GM21825 (cell line): ENCODE data around the gene NRGN.
A peak's percentile ranks its signal among the peaks of the same experiment; 100 is the strongest.
"Not testable (repeated sequence)": the region's sequence is repeated elsewhere in the genome, so short reads cannot be mapped to it uniquely, and the experiment has no call there.

ENCODE experiments used
- ATAC-seq: cut with Tn5 transposase; IDR thresholded peaks from one replicate; pipeline ENCODE4 v1.9.1; 2021; ENCODE audit warnings: mild to moderate bottlenecking, moderate library complexity; ENCODE audit not compliant: unreplicated experiment

Gene NRGN

DNA sequence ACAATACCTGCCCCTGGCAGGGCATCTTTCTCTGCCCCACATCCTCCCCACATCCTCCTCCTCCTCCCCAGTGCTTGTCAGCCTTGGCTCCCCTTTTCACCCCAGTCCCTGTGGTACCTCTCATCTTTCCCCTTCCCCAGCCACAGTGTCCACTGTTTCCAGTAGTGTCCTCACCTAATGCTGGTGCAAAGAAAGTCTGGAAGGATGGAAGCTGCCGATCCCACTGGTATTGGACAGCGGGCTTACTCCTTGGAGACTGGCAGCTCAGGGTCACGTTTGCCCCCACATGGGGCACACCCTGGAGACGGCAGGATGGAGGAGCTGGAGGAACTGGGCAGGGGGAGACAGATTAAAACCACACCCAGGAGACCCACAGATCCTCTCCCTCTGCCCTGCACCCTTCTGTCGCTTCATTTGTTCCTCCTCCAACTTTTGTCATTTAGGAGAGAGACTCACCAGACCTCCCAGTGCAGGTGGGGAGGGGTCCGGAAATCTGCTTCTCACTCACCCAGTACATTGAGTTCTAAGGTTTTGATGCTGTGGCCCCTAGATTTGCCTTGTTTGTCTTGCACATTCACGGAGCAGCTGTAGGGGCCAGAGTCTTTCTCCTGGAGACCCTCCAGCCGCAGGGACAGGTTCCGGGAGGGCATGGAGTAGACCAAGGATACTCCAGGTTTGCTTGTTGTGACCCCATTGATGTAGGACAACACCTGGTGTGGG is 16.5 kb downstream of the NRGN start:
- no peak for ATAC-seq

DNA sequence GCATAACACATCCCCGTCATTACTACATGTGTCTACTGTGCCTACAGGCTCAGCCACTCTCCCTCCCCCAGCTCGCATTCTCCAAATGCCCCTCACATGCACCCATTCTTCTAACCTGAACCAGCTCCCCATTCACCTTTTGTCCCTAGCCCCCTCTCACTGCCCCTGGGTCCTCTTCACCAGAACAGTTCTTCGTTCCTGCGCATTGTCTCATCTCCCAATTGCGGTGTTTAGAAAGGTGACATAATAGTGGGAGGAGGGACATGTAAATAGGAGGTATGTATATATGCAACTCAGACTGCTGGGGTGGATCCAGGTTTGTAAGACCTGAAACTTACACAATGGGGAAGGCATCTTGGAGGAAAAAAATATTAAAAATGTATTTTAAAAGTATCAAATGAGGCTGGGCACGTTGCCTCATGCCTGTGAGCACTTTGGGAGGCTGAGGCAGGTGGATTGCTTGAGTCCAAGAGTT is 17.0 kb downstream of the NRGN start:
- ATAC-seq: no peak

DNA sequence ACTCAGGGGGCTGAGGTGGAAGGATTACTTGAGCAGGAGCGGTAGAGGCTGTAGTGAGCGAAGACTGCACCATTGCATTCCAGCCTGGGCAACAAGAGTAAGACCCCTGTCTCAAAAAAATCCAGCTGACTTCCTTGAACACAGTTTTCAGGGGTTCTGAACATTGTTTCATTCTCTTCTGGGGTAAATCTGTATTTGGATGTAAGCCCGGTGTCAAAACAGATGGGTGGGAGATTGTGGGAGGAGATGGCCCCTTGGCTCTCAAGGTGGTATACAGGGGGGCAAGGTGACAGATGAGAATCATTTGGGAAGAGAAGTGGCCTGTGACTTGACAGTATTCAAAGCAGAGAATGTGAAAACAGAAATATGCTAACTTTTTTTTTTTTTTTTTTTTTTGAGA is 17.6 kb downstream of the NRGN start:
- ATAC-seq: no peak

DNA sequence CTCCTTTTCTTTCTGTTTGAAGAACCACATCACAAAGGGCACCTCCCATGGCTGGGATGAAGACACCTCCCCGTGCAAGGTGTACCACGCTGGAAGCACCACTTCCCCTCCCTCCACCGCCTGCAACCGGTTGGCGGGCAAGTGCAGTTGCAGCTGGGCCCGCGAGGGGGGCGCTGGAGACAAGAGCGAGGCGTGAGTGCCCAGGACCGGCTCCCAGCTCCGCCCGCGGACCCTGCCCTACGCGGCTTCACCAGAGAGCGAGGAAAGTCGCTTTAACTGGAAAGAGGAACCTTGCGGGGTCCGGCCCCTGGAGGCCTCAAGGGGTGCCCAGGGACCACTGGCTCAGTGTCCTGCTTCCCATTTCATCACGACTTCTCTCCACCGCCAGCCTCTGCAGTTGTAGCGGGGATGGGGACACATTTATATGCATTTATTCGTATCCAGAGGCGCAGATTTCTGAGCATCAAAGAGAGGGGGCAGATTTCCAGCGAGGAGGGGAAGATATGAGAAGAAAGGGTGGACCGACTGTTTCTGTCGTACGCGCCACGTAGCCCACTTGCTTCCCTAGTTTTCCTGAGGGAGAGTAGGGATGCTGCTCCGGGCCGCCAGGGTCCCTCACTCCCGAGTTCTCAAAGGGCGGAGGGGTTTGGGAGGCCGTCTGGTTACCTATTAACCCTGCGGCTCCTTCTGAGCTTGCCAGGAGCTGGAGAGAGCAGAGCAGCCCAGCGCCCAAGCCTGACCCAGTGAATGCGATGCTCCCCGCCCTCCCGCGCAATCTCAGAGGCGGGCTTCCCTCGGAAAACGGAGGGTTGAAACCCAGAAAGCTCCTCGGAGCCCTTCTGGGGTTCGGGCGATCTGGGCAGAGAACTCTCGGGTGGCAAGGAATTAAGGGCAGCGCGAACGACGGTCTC is 18.9 kb downstream of the NRGN start:
- peak; percentile 52 for ATAC-seq

DNA sequence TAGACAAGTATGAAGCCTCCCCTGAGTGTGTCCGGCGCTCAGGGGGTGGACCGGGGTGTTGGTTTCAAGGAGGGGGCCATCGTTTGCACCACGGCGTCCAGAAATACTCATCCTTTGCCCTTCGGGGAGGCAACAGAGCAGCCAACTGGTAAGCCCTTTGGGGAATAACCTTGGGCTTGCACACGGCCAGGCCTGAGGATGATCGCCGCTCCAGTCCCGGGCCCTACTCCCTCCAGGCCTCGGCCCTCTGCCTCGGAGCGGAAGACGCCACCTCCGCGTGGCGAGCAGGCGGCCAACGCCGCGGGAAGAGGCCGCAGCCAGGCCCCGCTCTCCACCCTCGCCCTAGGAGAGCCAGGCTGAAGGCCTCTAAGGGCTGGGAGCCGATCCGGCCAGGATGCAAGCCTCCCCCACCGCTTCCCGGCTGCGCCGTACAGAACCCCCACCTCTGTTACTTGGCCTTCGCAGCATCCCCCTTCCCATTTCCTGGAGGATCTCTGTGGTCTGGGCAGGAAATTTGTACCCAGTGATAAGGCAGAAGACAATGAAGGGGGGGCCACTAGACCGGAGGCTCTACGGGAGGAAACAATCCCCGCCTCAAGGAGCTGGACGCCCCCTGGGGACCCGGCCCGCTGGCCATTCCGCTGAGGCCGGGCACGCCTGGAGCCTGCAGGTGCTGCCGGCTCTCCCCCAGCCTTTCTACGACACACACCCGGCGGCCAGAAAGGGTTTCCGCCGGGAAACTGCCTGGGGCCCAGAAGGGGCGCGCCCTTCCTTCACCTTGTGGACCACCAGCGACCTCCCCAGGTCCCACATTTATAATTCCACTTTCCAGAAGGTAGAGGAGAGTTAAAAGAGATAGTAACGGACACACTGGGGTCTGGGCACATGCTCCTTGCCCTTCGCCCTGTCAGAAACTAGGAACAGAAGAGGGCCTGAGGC is 19.8 kb downstream of the NRGN start:
- ATAC-seq: peak; percentile 0

DNA sequence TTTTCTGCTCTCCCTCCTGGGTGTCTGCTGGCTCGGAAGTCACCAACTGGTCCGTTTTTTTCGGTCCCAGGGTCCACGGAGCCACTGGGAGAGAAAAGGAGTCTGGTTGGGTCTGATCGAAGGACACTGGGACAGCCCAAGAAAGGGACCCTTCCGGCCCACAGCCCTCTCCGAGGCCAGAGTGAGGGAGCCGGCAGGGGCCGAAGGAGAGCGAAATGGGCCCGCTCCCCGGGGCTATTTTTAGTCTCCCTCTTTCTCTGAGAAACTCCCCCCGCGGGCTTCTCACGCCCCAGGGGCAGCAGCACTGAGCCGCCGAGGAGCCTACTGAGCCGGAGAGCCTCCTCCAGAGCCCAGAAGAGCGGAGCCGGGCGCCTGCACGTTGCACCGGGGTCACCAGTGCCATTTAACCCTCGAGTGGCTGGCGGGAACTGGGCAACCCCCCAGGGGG is 20.5 kb downstream of the NRGN start:
- ATAC-seq: peak; percentile 28

DNA sequence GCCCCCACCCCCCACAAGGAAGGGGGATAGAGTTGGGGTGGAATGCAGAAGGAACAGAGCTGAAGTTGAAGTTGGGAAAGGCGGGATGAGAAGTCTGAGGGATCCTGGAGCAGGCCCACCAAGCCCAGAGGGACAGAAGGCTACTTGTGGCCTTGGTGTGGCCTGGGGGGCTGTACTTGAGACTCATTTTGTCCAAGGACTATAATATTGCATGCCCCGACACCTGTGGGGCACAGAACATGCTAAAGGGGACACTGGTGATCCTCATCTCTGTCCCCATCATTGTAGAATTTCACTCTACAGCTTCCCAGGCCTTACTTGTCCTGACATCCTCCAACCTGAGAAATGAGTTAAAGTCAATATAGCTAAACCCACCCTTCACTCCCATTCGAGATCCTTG is 21.1 kb downstream of the NRGN start:
- no peak for ATAC-seq

DNA sequence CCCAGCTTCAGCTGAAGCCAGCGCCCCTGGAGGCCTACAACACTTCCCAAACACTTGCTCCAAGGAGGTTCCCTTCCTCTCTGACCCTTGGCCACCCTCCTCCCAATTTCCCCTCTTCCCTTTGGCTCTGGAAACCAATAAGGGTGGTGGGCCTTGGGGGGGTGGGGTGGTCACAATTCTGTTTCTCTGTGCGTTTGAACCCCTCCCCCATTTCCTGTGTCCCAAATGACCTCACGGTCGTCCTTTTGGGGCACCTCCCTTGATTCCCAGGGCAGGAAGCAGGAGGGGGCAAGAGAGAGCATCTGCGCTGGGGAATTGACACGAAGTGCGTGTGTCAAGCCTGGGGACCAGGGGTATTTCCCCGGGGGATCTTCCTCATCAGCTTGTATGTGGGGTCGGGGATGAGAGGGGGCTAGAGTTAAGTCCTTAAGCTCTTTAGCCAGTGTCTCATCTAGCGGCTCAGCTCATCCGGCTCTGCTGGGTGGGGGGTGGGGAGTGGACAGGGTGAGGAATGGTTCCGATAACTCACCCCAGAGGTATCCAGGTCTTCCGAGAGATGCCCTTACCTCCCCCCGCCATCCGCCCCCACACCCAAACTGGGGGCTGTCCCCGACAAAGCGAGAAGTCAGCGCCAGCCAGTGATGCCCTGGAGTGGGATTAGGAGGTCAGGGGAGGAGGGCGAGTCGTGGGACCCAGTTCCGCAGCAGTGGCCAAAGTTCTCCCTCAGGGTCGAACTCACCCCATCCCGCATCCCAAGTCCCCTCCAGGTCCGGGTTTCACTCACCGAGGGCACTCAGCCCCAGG is 21.8 kb downstream of the NRGN start:
- no peak for ATAC-seq

DNA sequence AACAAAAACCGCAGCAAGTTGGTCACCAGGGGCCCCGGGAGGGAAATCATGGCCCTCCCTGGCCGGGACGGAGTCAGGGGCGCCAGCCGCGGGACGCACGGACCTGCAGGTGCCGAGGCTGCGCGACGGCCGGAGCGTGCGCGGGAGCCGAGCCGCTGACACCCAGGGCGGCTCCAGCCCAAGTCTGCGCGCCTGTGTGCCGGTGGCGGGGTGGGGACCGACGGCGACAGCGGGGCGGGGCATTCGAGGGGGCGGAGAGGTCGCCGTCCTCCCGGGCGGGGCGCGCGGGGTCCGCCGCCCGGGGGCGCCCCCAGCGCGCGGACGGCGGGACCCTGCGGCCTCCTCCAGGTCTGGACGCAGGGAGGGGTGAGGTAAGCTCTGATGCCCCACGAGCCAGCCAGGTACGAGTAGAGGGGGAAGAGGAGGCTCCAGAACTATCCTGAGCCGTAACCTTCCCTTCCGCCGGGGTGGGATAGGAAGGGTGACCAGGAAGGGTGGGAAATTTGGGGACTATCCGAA is 22.4 kb downstream of the NRGN start, which contains the start of gene ESAM:
ESAM (minus strand) TSS at position 186 of the 519 bp plus-strand sequence; CDS start at position 50, 136 bp downstream.
- ATAC-seq: peak; percentile 61

DNA sequence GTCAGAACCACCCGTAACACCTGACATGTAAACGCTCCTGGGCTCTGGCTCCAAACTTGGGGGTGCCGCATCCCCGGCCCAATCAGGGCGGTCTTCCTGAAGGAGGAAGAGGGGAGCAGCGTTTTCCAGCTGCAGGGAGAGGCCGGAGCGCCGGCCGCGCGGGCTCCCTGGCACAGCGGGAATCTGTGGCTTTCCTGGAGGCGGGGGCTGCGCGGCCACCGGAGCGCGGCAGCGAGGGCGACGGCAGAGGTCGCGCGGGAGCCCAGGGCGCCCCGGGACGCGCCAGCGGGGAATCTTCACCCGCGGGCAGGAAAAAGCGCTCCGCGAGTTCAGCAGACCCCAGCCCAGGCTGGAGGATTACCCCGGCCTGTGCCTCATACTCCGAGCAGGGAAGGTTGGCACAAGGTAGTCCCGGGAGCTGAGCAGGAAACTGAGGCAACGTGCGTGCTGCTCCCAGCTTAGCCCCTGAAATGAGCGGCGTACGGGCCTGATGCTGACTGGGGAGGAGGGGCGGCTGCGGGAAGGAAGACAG is 22.9 kb downstream of the NRGN start:
- peak; percentile 7 for ATAC-seq

DNA sequence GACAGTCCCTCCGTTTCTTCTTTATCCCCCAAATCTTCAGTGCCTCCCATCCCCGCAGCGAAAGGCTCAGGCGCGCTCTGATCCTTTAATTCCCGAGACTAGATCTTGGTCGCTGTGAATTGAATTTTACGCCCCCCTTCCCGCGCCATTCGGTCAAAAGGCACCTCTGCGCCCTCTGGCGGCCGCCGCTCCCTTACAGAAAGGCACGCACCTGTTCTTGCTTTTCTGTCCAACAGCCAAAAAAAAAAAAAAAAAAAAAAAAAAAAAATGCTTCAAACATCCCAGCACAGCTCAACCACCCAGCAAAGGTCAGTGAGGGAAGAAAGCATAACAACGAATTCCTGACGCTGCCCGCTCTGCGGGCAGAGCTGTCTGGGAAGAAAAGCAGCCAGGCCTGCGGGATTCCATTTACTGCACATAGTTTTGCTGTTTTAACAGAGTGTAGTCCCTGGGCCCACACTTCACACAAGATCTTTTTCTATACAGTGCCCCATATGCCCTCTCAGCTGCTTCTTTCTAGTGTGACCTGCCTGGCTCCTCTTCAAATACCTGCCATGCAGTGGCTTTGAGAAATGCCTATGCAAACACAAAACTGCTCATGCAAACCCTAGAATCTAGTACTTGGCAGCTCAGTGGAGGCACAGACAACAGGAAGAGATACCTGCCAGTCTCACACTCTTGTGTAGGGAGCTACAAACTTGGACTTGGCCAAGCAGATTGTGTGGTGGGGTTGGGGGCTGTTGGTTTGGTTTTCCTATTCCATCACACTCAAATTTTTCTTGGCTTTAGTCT is 23.6 kb downstream of the NRGN start:
- ATAC-seq: no peak

DNA sequence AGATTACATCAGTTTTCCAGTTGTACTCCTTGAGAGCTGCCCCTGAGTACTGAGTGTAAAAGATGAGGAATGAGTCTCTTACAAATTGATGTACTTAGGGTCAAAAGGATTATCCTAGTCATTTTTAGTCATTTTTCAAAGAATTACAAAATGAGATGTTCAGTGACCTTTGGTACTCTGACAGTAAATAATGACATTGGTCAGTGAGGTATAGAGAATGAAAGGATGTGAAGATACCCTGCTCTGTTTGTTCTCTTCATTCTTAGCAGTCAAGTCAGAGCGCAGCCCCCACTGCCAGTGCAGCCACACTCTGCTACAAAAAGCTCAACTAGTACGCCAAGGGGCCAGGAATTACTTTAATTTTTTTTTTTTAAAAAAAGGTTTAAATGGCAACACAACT is 26.4 kb downstream of the NRGN start:
- no peak for ATAC-seq

DNA sequence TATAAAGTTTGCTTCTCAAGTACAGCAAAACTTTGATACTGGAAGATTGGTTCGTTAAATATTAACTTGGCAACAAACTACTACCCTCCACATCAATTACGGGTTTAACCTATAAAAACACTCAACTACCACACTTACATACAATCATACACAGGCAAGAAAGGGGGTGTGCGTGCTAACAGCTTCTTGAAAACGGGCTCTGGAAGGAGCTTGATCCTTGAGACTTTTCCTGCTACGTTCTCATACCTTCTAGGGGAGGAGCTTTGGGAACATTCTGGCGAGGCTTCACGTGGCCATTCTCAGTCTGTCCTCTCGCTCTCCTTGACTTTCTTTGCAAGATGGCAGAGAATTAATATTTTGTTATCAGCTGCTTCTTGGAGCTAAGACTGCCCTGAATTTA is 29.2 kb downstream of the NRGN start:
- ATAC-seq: no peak

DNA sequence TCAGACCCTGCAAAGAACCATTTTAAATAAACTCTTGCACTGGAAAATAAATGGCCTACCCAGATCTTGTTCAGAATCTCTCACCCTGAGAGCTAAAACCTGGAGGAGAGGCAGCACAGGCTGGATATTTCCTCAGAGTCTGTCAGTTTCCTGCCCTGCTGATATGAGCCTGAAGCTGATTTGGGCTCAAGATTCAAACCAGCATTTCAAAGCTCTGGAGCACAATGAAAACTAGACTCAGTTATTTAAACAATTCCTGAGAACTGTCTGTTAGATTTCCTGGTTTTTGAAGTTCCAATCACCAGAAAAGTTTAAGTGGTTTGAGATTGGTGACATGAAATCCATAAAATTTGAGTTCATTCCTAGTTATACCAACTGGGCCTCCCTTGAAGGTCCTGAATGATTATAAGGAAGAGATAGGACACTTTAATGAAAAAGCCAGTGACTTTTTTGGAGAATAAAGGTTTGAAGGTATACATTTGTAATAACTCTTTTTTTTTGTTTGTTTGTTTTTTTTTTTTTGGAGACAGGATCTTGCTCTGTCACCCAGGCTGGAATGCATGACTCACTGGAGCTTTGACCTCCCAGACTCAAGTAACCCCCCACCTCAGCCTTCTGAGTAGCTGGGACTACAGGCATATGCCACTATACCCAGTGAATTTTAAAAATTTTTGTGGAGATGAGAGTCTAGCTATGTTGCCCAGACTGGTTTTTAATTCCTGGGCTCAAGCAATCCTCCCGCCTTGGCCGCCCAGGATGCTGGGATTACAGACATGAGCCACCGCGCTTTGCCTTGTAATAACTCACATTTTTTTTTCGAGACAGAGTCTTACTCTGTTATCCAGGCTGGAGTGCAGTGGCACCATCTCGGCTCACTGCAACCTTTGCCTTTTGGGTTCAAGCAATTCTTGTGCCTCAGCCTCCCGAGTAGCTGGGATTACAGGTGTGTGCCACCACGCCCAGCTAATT is 30.3 kb downstream of the NRGN start:
- no peak for ATAC-seq

DNA sequence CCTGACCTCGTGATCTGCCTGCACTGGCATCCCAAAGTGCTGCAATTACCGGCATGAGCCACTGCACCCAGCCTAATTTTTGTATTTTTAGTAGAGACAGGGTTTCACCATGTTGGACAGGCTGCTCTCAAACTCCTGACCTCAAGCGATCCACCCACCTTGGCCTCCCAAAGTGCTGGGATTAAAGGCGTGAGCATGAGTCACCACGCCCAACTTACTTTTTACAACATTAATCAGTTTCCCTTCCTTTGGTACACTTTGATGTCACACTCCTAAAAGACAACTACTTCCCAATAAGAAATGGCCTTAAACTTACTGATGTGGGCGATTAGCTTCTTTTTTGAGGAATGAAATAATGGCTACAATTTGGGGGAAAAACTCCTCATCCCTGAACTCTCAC is 31.2 kb downstream of the NRGN start:
- not testable (repeated sequence) for ATAC-seq

DNA sequence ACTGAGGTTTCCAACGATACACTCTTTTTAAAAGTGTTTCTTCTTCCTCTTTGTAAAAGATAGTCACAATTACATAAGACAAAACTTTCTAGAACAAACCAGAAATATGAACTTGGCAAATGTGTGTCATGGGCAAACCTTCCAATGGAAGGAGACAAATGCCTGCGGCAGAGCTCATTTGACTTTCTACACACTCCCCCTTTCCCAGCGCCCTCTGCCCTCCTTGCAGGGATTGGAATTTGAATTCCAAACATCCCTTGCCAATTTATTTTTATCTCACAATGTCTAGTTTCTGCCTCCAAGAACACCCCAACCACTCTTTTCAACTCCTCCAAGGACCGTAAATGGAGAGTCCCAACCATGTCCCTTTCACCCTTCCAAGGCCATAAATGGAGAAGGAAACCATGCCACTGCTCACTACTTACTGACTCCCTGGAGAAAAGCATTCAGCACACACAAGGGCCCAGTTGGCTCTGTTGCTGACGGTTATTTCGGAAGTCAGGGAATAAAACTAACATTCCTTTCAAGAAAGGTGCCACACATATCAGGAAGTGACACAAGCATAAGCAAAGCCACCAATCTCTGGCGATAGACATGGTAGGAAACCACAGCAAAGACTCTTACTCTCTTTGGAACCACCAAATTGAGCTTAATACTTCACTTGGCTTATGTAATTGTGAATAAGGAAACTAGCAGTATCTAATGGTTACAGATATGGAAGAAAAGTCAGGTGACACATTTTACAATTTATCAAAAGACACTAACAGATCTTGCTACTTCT is 37.3 kb downstream of the NRGN start:
- ATAC-seq: no peak

DNA sequence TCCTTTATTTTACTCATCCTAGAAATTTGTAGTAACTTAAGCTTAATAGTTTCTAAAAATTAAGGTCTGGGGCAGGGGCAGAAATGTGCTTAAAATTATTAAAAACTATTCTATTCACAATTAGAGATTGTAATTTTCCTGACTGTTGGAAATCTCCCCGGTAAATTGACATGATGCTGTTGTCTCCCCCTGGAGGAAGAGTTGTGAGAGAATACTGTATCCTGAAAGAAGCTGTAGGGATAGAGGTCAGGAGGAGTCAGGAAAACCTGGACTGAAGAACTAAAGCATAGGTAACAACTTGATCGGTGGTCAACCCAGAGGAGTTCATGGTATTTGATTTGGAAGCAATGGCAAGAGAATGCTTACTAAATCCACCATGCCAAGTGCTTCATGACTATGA is 38.5 kb downstream of the NRGN start:
- no peak for ATAC-seq
